ENCODE results near the gene SFT2D3.

The SFT2D3 gene, protein sequence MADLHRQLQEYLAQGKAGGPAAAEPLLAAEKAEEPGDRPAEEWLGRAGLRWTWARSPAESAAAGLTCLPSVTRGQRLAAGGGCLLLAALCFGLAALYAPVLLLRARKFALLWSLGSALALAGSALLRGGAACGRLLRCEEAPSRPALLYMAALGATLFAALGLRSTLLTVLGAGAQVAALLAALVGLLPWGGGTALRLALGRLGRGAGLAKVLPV

DNA sequence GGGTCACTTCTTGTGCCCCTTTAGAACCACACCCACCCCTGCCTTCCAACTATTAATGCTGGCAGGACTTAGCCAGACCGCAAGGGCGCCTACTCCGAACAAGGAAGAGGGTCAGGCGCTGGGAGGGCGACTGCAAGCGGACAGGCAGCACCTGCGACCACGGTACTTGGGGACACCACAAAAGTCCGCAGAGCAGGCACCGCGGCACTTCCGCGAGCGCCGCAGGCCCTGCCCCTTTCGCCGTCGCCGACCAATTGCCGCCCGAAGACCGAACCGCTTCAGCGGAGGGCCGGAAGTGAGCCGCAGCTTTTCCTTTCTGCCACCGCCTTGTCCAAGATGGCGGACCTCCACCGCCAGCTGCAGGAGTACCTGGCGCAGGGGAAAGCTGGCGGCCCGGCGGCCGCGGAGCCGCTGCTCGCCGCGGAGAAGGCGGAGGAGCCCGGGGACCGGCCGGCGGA, at the start of gene SFT2D3:
SFT2D3 (plus strand) TSS at position 305 of the 458 bp plus-strand sequence; CDS start at position 337, 32 bp downstream.
- peak; percentile 81 to 83 (median 82) for DNase-seq (ENCODE audit: low read depth in 3 of 3)

DNA sequence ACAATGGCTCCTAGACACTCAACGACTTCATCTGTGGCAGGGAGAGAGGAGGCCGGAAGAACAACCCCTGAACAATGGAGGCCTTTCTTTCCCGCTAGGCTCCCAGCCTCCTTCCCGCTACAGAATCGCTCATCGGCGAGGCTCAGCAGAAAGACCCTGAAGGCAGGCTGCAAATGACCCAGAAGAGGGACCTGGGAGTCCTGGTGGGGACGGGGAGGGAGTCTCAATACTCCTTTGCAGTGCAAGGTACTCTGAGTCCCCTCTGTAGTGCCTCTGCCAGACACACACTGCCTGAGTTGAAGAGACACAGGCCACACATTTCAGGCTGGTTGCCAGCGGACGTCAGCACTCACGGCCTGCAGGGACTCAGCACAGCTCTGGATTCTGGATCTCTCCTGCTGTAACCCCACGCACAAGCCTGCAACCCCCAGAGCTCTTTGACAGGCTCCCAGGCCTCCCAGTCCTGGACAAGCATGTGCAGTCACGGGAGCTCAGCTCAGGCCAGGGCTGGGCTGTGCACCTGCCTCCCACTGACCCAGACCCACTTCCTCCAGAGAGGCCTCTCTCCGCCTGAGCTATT, 49.2 kb upstream of the SFT2D3 start:
- DNase-seq (ENCODE audit: low read depth in 3 of 3) = no peak

DNA sequence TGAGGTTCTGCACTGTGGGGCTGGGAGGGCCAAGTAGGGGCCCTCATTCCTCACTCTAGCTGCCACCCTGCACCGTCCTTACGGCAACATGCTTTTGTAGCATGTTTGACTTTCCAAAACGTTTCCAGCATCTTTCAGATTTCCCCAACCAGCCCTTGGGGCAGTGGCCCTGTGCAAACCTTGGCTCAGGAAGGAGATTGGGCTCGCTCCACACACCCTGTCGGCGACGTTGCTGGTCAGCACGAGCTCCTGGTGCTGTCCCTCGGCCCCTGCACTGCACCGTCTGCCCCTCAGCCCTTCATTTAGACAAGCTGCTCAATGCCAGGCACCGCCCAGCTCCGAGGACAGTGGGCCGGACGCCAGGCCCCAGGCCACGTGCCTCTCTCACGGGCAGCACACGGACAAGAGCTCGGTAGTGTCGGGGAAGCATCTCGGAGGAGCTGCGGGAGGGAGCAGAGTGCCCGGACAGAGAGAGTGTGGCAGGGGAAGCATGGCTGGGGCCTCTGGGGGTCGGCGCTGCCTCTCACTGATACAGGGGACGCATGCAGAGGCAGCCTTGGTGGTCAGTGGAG, 48.4 kb upstream of the SFT2D3 start:
- no peak for DNase-seq (ENCODE audit: low read depth in 3 of 3)

DNA sequence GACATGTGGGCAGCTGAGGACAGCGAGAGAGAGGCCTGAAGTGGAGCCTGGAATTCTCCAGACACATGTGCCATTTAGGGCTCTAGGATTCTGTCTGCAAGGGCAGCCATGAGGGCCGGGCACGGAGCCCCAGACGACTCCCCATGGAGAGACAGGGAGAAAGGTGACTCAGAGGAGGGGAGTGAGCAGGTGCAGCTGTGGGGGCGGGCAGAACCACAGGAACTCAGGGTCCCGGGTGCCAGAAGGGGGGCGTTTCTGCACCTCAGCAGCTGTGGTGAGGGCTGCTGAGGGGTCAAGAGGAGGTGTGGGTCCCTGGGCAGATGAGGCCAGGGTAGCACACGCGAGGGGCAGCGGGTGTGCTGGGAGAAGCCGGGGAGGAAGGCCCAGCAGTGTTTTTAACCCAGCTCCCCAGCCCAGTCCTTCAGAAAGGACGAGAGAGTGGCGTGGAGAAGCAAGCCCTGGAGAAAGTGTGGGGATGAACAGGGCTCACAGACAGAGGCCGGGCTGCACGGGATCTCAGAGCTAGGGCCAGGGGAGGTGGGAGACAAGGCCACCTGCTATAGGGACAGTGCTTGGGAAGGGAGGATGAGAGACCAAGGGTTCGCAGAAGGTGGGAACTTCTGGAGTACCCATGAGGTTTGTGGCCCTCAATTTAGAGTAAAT, 47.7 kb upstream of the SFT2D3 start:
- no peak for DNase-seq (ENCODE audit: low read depth in 3 of 3)

DNA sequence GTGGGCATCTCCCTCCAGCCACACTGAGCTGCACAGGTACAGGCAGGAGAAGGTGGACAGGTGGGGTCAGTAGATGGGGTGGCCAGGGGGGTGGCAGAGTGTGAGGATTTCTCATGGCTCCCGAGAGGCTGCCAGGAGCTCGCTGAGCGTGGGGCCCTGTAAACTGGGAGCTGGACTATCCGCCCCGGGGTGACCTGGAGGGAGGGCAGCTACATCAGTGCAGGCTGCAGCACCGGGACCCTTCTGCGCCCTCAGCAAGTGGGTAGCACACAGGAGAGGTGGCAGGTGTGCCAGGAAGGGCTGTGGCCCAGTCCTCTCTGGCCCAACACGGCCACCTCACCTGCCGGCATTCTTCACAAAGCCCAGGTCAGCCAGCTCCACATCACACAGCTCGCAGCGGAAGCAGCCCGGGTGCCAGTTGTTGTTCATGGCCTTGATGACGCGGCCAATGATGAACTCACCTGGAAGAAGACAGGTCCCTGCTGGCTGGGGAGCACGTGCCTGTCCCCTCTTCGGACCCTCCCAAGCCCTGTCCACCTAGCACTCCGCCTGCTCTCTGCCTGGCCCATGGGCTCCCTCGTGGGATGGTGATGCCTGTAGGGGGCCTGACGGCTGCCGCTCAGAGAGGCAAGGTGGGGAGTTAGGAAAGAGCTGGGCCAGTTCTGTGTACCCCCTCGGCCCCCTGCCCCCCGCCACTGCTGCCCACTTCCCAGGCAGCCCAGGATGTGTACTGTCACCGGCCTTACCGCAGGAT, 47.0 kb upstream of the SFT2D3 start:
- no peak for DNase-seq (ENCODE audit: low read depth in 3 of 3)

DNA sequence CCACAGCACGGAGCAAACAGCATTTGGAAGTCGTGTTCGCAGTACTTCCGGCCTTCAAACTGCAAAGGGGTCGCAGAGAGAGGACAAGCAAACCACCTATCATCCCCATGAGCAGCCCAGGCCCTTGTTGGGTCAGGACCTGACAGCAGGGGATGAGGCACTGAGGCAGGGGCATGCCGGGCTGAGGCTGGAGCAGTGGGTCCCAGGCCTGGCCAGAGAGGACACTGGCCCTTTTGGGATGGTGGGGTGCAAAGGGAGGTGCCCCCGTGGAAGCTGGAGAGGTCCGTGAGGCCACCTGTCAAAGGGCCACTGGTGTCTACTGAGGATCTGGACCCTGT, 46.5 kb upstream of the SFT2D3 start:
- DNase-seq (ENCODE audit: low read depth in 3 of 3) = no peak

DNA sequence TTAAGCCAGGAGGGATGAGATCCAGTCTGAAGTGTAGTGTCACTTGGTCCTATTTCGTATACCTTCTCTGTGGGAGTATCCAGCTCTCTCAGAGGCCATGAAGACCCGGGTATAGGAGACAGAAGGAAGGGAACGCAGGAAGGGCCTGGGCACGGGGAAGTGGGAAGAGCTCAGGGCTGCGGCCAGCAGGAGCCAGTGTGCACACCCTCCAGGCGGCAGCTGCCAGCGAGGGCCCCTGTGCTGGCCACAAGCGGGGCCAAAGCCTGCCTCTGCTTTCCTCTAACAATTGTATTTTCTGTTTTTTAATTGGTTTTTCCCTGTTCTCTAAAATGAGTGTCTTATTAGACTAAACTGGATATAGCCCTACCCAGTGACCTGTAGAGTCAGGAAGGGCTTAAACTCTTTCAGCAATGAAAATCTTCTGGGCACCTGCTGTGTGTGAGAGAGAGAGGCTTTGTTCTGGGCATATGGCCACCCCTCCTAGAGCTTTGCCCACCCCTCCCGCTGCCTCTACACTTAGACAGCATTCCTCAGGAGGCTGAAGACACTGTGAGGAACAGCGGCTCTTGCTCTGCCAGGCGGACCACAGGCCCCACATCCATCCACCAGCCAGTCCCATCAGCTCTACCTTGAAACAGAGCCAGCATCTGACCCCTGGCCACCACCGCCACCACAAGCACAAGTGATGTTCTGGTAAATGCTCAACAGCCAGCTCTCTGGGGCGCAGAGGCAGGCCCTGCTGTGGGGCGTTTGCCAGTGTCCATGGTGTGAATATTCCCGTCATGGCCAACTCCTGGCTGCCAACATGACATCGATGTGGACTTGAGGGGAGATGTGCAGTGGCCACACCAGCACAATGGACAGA, 45.9 kb upstream of the SFT2D3 start:
- no peak for DNase-seq (ENCODE audit: low read depth in 3 of 3)

DNA sequence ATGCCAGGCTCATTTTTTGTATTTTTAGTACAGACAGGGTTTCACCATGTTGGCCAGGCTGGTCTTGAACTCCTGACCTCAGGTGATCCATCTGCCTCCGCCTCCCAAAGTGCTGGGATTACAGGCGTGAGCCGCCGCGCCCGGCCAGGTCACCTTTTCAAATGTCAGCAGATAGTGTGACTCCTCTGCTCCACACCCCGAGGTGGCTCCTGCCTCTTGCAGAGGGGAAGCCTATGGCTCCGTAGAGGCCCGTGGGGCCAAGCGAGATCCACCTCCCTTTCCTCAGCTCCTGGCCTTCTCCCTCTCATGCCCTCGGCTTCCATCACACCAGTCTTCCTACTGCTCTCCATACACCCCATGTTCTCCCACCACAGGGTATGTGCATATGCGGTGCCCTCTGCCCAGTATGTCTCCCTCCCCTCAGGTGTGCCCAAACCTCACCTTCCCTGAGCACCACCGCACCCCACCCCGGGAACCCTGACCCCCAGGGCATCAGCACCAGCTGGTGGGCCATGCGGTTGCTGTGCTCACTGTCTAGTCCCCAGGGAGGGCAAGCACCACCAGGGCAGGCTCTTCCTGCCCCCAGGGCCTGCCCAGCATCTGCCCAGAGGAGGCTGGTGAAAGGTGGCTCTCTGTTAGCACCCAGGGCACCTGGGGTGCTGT, 44.6 kb upstream of the SFT2D3 start:
- DNase-seq (ENCODE audit: low read depth in 3 of 3) = no peak

DNA sequence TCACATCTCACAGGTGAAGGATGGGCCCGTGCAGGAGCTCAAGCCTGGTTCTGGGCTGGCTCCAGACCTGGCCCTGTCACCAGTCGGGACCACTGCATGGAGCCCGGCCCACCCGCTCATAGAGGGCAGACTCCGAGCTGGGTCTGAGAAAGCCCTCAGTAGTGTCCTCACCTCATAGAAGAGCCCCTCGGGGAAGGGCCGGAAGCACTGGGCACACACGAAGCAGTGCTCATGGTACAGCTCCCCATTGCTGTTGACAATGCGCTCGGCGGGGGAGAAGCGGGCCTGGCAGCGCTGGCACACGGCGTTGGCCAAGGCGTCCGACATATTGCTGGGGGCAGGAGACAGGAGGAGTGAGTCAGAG, 44.1 kb upstream of the SFT2D3 start:
- no peak for DNase-seq (ENCODE audit: low read depth in 3 of 3)

DNA sequence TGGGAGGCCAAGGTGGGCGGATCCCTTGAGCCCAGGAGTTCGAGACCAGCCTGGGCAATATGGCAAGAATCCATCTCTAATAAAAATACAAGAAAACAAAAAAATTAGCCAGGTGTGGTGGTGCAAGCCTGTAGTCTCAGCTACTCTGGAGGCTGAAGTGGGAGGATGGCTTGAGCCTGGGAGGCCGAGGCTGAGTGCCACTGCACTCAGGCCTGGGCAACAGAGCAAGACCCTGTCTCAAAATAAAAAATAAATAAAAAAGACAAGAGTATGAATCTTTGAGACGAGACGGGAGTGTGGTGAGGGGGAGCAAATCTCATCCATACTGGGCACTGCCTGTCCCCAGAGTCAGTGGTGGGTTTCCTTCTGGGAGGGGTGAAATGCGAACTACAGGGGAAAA, 43.2 kb upstream of the SFT2D3 start:
- DNase-seq (ENCODE audit: low read depth in 3 of 3) = no peak

DNA sequence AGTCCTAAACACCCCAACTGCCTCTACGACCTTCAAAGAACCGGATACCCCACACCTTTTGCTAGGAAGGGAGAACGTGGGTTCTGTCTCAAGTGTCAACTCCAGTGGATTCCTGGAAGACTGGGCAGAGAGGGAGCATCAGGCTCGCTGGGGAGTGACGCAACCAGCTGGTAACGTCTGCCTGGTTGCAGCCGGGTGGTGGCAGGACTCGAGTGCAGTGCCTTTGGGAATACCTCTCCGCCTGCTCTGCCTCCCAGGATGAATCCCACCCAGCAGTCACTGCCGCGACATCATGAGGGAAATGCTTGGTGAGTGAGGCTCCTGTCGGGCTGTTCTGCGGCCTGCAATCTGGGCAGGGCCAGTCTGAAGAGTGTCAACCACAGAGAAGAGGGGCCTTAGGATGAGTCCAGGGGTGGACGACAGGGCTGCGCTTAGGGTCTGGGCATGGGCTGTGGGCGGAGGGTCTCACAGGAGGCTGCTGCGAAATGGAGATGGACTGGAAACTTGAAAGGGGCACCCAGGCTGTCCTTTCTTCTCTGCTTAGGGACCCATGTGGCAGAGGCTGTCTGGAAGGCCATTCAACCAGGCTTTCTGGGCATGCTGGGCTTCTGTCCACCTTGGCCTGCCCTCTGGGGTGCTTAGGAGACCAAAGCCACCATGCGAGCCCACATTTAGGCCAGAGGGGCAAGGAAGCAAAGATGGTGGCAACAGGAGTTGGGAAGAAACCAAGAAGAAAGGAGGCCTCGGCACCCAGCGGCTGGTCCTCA, 42.5 kb upstream of the SFT2D3 start:
- DNase-seq (ENCODE audit: low read depth in 3 of 3) = no peak

DNA sequence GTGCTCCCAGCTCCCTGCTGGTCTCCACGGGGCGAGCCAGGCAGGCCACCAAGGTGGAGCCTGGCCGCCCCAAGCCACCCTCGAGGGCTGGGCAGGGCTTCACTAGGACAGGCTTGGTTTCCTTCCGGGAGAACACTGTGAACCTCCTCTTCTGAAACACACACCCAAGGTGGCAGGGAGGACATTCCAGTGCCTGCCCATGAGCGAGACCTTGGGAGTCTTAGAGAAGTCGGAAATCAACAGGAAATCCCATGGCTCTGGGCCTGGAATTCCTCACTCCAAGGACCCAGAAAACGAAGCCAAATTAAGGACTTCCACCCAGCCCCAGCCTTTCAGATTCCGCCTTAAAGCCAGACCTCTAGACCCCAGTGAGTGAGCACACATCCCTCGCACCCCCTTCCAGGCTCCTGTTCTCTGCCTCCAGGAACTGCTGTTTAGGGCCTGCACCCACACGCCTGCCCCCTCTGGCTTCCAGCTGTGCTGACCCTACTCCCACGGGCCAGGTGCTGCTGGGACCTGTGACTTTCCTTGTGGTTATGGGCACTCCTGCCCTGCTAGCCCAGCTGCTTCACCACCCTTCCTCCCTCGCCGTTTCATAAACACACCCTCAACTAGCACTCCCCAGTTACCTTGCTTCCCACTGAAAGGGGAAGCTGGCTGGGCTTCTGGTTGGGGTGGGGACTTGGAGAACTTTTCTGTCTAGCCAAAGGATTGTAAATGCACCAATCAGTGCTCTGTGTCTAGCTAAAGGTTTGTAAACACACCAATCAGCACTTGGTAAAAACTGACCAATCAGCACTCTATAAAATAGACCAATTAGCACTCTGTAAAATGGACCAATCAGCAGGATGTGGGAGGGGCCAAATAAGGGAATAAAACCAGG, 41.6 kb upstream of the SFT2D3 start:
- DNase-seq (ENCODE audit: low read depth in 3 of 3) = no peak

DNA sequence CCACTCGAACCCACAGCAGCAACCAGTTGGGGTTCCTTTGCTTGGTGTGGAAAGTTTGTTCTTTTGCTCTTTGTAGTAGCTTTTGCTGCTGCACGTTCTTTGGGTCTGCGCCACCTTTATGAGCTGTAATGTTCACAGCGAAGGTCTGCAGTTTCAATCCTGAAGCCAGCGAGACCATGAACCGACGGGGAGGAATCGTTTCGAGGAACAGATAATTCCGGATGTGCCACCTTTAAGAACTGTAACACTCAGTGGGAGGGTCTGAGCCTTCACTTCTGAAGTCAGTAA, 41.1 kb upstream of the SFT2D3 start:
- no peak for DNase-seq (ENCODE audit: low read depth in 3 of 3)

DNA sequence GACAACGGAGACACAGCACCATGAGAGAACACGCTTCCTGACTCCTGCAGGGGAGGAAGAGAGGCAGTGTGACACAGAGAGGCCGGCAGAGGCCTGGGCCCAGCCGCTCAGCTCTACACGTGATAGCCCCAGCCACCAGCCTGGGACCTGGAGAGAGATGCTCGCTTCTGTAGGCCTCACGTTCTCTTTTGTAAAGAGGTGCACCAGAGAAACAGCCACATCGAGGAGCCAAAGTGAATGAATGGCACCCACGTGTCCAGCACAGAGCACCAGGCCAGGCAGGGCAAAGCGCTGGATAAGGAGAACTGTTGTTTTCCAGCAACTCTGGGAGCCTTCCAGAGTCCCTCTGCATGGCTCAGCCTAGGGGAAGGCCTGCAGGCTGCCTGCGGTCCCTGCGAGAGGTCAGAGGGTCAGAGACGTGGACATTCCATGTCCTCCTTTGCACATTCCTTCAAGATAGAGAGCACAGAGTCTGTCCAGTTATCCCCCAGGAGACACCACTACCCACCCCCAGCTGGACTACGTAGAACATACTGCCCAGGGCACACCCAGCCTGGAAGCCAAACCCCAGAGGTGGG, 40.1 kb upstream of the SFT2D3 start:
- DNase-seq (ENCODE audit: low read depth in 3 of 3) = no peak

DNA sequence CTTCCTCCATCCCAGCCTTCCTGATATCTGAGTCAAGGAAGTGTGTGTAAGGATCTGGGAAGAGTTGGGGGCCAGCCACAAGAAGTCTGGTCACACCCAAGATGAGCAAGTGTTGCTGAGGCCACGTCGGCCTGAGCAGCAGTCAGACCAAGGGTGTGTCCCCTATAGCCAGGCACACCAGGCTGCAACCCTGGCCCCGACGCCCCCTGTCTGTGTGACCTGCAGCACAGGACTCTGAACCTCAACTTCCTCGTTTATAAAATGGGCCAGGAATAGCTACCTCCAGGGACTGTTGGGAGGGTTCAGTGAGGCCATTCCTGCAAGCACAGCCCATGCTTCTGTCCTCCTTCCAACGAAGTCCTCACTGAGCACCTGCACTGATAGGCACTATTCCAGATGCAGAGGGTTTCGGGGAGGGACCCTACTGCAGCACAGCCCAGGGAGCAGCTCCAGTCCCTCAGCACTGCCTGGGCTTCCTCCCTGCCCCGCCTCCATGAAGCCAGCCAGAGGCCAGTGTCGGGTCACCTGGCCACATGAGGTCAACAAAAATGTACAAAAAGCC, 39.3 kb upstream of the SFT2D3 start:
- no peak for DNase-seq (ENCODE audit: low read depth in 3 of 3)

DNA sequence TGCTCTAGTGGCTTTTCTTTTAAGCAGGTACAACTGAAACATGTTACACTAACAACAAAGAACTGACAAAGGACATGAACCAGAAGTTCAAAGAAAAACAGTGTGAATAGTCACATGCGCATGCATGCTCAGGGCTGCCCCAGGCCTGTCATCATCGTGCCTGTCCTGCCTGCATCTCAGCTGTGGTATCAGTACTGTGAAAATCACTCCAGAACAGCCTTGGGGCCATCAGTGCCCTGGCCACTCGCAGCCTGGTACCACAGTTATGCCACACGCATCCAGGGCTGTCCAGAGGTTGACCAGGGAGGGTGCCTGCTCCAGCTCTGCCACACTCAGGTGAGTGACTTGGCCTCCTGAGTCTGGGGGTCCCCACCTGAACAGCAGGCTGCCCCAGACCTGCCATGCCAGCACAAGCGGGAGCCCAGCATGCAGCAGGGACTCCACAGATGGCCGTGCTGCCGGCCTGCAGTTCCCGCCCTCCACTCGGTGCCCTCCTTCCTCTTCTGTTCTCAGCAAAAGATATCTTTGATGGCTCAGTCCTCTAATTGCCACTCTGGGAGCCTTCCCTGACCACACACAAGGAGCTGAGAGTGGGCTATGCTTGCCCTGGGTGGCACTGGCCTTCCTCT, 38.2 kb upstream of the SFT2D3 start:
- DNase-seq (ENCODE audit: low read depth in 3 of 3) = no peak

DNA sequence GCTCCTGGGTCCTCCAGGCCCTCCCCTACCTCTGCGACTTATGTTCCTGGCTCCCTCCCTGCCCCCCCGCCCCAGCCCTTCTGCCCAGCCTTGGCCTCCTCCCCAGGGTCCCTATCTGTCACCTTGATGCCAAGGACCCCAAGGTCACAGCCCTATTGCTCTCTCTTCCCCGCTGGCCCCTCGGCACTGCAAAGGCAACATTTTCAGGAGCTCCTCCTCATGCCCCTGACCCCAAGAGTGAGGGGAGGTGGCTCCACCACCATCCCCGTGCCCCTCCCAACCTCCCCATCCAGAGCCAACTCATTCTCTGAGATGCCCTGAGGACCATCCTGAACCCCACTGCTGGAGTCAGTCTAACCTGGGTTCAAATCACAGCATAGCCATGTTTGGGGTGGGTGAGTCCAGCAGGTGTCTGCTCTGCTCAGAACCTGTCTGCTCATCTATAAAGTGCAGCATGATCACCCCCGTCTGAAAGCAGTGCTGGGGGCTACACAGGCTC, 37.7 kb upstream of the SFT2D3 start:
- DNase-seq (ENCODE audit: low read depth in 3 of 3) = no peak
